Calu3 (cell line): ENCODE results near the gene MTREX. TPM values are rescaled to one million over a fixed set of nuclear protein-coding genes. Genes with fewer than 3 reads are reported as not detected.

ENCODE experiments used
- BruUV-seq: library from RNA; stranded (reverse); fragments of 400-500 nt; replicated peaks from 2 replicates; lab custom pipeline; 2021; lab: Mats Ljungman, UMichigan
- CTCF ChIA-PET: fragments of 300-600 bp; sonication (Branson Sonifier 250); formaldehyde crosslinking; loops from one replicate; lab custom pipeline; 2022; ENCODE audit warnings: antibody characterized with exemption; lab: Charles Lee
- DNase-seq: peaks from one replicate; pipeline ENCODE4 v3.0.0; 2022
- H3K27ac Mint-ChIP-seq: one replicate; pipeline ENCODE4 v1.8.0; 2022; ENCODE audit warnings: mixed read lengths; ENCODE audit not compliant: unreplicated experiment
- H3K27me3 Mint-ChIP-seq: one replicate; pipeline ENCODE4 v1.8.0; 2022; ENCODE audit warnings: mixed read lengths; ENCODE audit not compliant: unreplicated experiment
- H3K36me3 Mint-ChIP-seq: one replicate; pipeline ENCODE4 v1.8.0; 2022; ENCODE audit warnings: mild to moderate bottlenecking, moderate library complexity, mixed read lengths; ENCODE audit not compliant: insufficient read depth, unreplicated experiment
- H3K4me1 Mint-ChIP-seq: one replicate; pipeline ENCODE4 v1.8.0; 2022; ENCODE audit warnings: mild to moderate bottlenecking, low read depth, mixed read lengths; ENCODE audit not compliant: unreplicated experiment
- H3K4me3 Mint-ChIP-seq: one replicate; pipeline ENCODE4 v1.8.0; 2022; ENCODE audit warnings: mild to moderate bottlenecking, low read depth, moderate library complexity, mixed read lengths; ENCODE audit not compliant: unreplicated experiment
- H3K9me3 Mint-ChIP-seq: one replicate; pipeline ENCODE4 v1.8.0; 2022; ENCODE audit warnings: low read depth, mixed read lengths; ENCODE audit not compliant: unreplicated experiment
- intact Hi-C: fragments of 100-400 bp; cut with micrococcal nuclease; formaldehyde crosslinking; loops from one replicate; pipeline ENCODE4 v1.10.0; 2022; ENCODE audit not compliant: unreplicated experiment
- total RNA-seq: library from RNA; stranded (reverse); gene quantifications from 2 replicates; pipeline ENCODE4 v1.2.3, GENCODE V29; 2022
- TF ChIP-seq, protein P1 (sequence below): fragments of 200-600 bp; IDR thresholded peaks from one replicate; pipeline ENCODE4 v1.8.0; 2022; ENCODE audit warnings: antibody characterized with exemption; ENCODE audit not compliant: unreplicated experiment

MTREX gene
- total RNA-seq, 1 experiment from 2014 or later, result 73.9 TPM

DNA sequence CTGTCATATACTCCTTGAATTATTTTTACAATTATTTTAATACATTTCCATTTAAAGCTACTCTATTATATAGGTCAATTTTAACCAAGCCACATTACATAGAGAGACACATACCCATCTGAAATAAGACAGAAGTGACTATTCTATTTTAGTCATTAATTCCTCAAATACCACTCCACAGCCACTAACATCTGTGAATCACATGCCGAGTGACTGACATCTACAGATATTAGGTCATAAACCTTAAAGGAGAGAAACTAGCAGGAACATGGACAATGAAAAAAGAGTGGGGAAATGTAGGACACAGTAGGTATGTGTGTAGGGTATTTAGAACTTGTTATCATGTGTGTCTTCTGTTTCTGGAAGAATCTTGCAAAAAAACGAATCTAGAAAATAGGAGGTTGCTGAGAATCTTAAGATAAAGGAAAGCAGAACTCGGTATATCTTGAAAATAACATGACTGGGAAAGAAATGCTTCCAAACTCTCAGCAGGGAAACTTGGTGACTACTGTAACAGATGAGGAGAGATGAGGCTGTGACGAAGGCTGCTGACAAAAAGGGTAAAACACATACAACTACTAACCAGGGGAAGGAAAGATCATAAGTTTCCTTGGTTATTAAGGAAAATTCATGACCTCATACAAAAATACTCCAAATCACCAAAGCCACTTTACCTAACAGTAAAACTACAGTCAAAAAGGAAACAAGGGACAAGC, 142.4 kb downstream of the MTREX start:
- CTCF ChIA-PET, result no interaction called here
- no TSS peak for BruUV-seq
- no peak overlapping the region for H3K27ac Mint-ChIP-seq
- TF ChIP-seq, protein P1, sequence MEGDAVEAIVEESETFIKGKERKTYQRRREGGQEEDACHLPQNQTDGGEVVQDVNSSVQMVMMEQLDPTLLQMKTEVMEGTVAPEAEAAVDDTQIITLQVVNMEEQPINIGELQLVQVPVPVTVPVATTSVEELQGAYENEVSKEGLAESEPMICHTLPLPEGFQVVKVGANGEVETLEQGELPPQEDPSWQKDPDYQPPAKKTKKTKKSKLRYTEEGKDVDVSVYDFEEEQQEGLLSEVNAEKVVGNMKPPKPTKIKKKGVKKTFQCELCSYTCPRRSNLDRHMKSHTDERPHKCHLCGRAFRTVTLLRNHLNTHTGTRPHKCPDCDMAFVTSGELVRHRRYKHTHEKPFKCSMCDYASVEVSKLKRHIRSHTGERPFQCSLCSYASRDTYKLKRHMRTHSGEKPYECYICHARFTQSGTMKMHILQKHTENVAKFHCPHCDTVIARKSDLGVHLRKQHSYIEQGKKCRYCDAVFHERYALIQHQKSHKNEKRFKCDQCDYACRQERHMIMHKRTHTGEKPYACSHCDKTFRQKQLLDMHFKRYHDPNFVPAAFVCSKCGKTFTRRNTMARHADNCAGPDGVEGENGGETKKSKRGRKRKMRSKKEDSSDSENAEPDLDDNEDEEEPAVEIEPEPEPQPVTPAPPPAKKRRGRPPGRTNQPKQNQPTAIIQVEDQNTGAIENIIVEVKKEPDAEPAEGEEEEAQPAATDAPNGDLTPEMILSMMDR, result no peak
- H3K4me1 Mint-ChIP-seq, result peaks cover 22% of the 10 kb centered on the region
- no peaks in the 10 kb centered on the region for H3K9me3 Mint-ChIP-seq
- DNase-seq, result no peak
- H3K4me3 Mint-ChIP-seq, result no peak overlapping the region
- no peaks in the 10 kb centered on the region for H3K27me3 Mint-ChIP-seq
- intact Hi-C loops, result no loop called here
- H3K36me3 Mint-ChIP-seq, result no peaks in the 10 kb centered on the region

GRCh38 chr5:55451976-55452375, 144.2 kb downstream of the MTREX start:
- no TSS peak for BruUV-seq
- no peak overlapping the region for H3K27ac Mint-ChIP-seq
- intact Hi-C loops, result no loop called here

DNA sequence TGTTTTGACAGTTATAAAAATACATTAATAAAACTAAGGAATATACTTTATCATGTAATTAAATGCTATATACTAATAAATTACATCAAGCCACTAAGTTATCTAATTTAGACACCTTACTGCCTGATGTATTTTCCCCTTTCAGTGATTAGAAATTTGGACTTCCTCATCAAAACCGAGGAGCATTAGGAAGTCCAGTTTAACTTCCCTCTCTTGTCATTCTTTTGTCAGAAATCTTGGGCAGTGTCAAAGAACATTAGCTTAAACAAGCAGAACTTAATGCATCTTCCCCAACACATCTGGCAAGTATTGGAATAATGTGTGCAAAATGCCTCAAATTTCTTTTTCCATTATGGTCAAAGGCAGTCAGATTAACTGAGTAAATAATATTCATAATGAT, 145.4 kb downstream of the MTREX start:
- H3K27ac Mint-ChIP-seq, result no peak overlapping the region
- H3K36me3 Mint-ChIP-seq, result no peaks in the 10 kb centered on the region
- BruUV-seq, result no TSS peak
- H3K4me1 Mint-ChIP-seq, result peaks cover 7% of the 10 kb centered on the region
- TF ChIP-seq, protein P1, result no peak
- no peak overlapping the region for H3K4me3 Mint-ChIP-seq
- intact Hi-C loops, result no loop called here
- CTCF ChIA-PET, result no interaction called here
- no peaks in the 10 kb centered on the region for H3K9me3 Mint-ChIP-seq
- DNase-seq, result no peak
- no peaks in the 10 kb centered on the region for H3K27me3 Mint-ChIP-seq

More at GRCh38 chr5:55451976-55452375, 144.2 kb downstream of the MTREX start:
- TF ChIP-seq, protein P1, result no peak
- Mint-ChIP-seq H3K36me3 (no peaks in the 10 kb centered on the region), H3K27me3 (no peaks in the 10 kb centered on the region), H3K9me3 (no peaks in the 10 kb centered on the region), H3K4me3 (no peak overlapping the region), H3K4me1 (peaks cover 7% of the 10 kb centered on the region)
- CTCF ChIA-PET, result no interaction called here
- DNase-seq, result no peak

GRCh38 chr5:55454282-55454681, 146.5 kb downstream of the MTREX start:
- no TSS peak for BruUV-seq
- CTCF ChIA-PET, result no interaction called here
- TF ChIP-seq, protein P1, result no peak

More at GRCh38 chr5:55454282-55454681, 146.5 kb downstream of the MTREX start:
- H3K27ac Mint-ChIP-seq, result no peak overlapping the region
- DNase-seq, result no peak
- no peak overlapping the region for H3K4me3 Mint-ChIP-seq
- intact Hi-C loops, result no loop called here
- H3K27me3 Mint-ChIP-seq, result no peaks in the 10 kb centered on the region
- peaks cover 7% of the 10 kb centered on the region for H3K4me1 Mint-ChIP-seq
- no peaks in the 10 kb centered on the region for H3K9me3 Mint-ChIP-seq
- H3K36me3 Mint-ChIP-seq, result no peaks in the 10 kb centered on the region
